Measurements from ENCODE around the gene MAGI2.

MAGI2 gene

GRCh38 chr7:78803501-78804127 is 649.9 kb downstream of the MAGI2 start:
- ATAC-seq, result no peak
- TF ChIP-seq ZFP3 (CRISPR knock-in tag; IDR thresholded peaks at IDR 0.05), result no peak
- TF ChIP-seq ISL1 (CRISPR knock-in tag; IDR thresholded peaks at IDR 0.05), result no peak
- no peak for TF ChIP-seq PPARA (CRISPR knock-in tag; IDR thresholded peaks at IDR 0.05; ENCODE audit: borderline replicate concordance)
- no peak for TF ChIP-seq ZC3H10 (CRISPR knock-in tag; IDR thresholded peaks at IDR 0.05)

- no peak for TF ChIP-seq RARB (CRISPR knock-in tag; IDR thresholded peaks at IDR 0.05)
- TF ChIP-seq OSR1 (CRISPR knock-in tag; IDR thresholded peaks at IDR 0.05), result no peak
- TF ChIP-seq ZNF70 (CRISPR knock-in tag; IDR thresholded peaks at IDR 0.05), result no peak
- TF ChIP-seq CREB5 (CRISPR knock-in tag; IDR thresholded peaks at IDR 0.05; ENCODE audit: low read depth), result no peak
- no peak for ATAC-seq
Measured at GRCh38 chr7:78794101-78794500, 659.4 kb downstream of the MAGI2 start.

- no peak for ATAC-seq
- TF ChIP-seq ARNTL (CRISPR knock-in tag; IDR thresholded peaks at IDR 0.05; ENCODE audit: borderline replicate concordance, low read depth) (no peak), PATZ1 (CRISPR knock-in tag; IDR thresholded peaks at IDR 0.05; ENCODE audit: borderline replicate concordance) (no peak)
Measured at GRCh38 chr7:78792624-78793023, 660.8 kb downstream of the MAGI2 start.

- TF ChIP-seq CREB5 (CRISPR knock-in tag; IDR thresholded peaks at IDR 0.05; ENCODE audit: low read depth) (no peak), TSHZ2 (CRISPR knock-in tag; IDR thresholded peaks at IDR 0.05) (no peak), POU6F1 (CRISPR knock-in tag; IDR thresholded peaks at IDR 0.05; ENCODE audit: borderline replicate concordance, low read depth) (no peak), PATZ1 (CRISPR knock-in tag; IDR thresholded peaks at IDR 0.05; ENCODE audit: borderline replicate concordance) (no peak), ZNF565 (CRISPR knock-in tag; conservative IDR thresholded peaks at IDR 0.05; ENCODE audit: low read depth) (no peak), ZFP30 (CRISPR knock-in tag; IDR thresholded peaks at IDR 0.05) (no peak), CSRNP3 (CRISPR knock-in tag; IDR thresholded peaks at IDR 0.05) (no peak), GLIS3 (CRISPR knock-in tag; IDR thresholded peaks at IDR 0.05) (no peak), ZFP3 (CRISPR knock-in tag; IDR thresholded peaks at IDR 0.05) (no peak), ISL1 (CRISPR knock-in tag; IDR thresholded peaks at IDR 0.05) (no peak), PPARA (CRISPR knock-in tag; IDR thresholded peaks at IDR 0.05; ENCODE audit: borderline replicate concordance) (no peak)
- ATAC-seq, result no peak
Measured at GRCh38 chr7:78792006-78792405, 661.5 kb downstream of the MAGI2 start.

Measured in SK-N-SH treated with all-trans-retinoic acid at 6 μM for 48 hours (cell line).